ENCODE data around the gene SLC29A2.

- TF ChIP-seq, protein P1, sequence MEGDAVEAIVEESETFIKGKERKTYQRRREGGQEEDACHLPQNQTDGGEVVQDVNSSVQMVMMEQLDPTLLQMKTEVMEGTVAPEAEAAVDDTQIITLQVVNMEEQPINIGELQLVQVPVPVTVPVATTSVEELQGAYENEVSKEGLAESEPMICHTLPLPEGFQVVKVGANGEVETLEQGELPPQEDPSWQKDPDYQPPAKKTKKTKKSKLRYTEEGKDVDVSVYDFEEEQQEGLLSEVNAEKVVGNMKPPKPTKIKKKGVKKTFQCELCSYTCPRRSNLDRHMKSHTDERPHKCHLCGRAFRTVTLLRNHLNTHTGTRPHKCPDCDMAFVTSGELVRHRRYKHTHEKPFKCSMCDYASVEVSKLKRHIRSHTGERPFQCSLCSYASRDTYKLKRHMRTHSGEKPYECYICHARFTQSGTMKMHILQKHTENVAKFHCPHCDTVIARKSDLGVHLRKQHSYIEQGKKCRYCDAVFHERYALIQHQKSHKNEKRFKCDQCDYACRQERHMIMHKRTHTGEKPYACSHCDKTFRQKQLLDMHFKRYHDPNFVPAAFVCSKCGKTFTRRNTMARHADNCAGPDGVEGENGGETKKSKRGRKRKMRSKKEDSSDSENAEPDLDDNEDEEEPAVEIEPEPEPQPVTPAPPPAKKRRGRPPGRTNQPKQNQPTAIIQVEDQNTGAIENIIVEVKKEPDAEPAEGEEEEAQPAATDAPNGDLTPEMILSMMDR (IDR thresholded peaks at IDR 0.05), result no peak
- no peak for TF ChIP-seq POLR2AphosphoS5 (IDR thresholded peaks at IDR 0.05)
- no peak for TF ChIP-seq EP300 (IDR thresholded peaks at IDR 0.05)
- TF ChIP-seq POLR2A (IDR thresholded peaks at IDR 0.05), result no peak
These were observed 45.4 kb upstream of the SLC29A2 start for GRCh38 chr11:66417000-66417399.

Measured in upper lobe of left lung (tissue), 4 donors.